Left lobe of liver (tissue), 2 donors: ENCODE measurements around the gene TMEM164. TPM values are rescaled to one million over a fixed set of nuclear protein-coding genes. Genes with fewer than 3 reads are reported as not detected.

Experiments
- ATAC-seq: fragments of 200-7000 bp; cut with Tn5 transposase; one replicate; pipeline ENCODE4 v1.9.1; 2020; ENCODE audit warnings: mild to moderate bottlenecking, moderate library complexity
- DNase-seq: peaks from one replicate; pipeline ENCODE4 v3.0.0-alpha.2; 2020; ENCODE audit warnings: low spot score
- total RNA-seq: library from RNA; stranded (reverse); gene quantifications from one replicate; pipeline ENCODE4 v1.2.1, GENCODE V29; 2021
- donor health status: DM: no; HTN: no; CAD: no; lungs with moderate emphysema.
- donor health status: DM: no; HTN: yes; CAD: no.

The TMEM164 gene
- total RNA-seq, 1 donor from 2014 or later = 1.8 TPM

GRCh38 chrX:110003167-110004156, 548 bp downstream of the TMEM164 start:
- ATAC-seq = no peak

GRCh38 chrX:110004215-110004614, 1.3 kb downstream of the TMEM164 start:
- peak; percentile 50 for DNase-seq
- peak; percentile 51 for ATAC-seq

More at GRCh38 chrX:110003167-110004156, 548 bp downstream of the TMEM164 start:
- peak; percentile 45 for DNase-seq

DNA sequence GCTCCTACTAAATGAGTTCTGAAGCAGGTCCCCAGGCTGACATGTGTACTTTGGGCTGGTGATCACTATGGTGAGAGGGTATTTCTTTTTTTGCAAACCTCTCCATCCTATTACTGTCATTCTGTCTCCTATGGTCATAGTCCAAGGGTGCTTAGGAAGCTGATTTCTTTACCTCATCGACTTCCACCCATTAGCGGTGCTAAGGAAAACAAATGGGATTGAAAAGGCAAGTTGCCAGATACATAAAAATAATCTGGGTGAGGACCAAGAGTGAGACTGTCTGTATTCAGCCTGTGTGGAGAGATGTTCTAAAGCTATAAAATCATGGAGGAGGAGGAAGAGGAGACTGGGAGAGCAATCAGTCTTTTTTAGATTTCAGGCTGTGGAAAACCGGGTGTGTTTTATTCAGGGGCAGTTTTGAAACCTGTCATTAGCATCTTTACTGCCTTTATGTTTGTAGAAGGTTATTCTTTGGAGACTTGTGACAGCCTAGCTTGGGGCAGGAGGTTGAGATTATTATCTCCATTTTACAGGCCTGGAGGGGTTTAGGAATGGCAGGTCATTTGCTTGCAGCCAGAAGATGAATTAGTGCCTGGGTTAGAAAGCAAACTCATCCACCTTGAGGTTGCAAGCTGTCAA, 1.9 kb downstream of the TMEM164 start:
- no peak for ATAC-seq
- DNase-seq = no peak

DNA sequence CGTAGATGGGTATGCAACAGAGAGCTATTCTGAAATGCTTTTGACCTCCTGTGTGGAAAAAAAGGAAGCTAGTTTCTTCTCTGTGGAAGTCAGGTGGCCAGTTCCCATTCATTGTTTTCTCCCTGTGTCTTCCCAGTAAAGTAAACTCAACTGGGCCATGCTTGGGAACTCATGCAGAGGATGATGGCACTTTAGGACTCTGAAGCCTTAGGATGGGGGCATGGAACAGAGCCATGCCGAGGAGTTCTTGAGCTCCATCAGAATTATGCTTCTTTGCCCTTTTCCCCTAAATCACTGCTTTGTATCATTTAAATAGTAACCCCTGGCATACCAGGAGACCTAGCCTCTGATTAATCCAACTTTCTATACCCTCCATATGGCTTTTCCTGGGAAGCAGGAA, 3.2 kb downstream of the TMEM164 start:
- no peak for DNase-seq
- ATAC-seq = no peak

DNA sequence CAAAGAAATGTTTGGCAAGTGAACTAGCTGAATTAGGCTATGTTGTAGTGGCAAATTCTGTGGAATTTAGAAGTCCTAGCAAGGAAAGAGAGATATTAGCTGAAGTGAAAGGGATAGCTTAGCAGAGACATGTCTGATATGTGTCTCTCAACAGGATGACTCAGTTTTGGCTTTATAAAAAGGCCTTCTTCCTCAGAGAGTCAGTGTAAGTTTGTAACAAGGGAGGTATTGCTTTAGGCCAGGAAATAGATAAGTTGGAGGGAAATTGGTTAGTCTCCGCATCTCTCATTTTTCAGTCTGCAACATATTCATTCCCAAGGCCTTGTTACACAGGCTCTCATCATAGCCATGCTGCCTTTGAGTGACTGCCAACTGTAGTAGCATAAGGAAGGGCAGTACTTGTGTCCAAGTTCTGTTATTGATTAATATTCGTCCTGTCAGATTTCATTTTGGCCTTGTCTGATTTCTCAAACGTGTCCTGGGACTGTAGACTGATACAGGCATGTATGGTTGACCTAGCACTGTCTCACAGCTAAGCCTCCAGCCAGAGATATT, 4.0 kb downstream of the TMEM164 start:
- no peak for ATAC-seq
- DNase-seq = no peak

- ATAC-seq (no peak), DNase-seq (no peak)
Observed at GRCh38 chrX:110008011-110008635, 5.2 kb downstream of the TMEM164 start.

DNA sequence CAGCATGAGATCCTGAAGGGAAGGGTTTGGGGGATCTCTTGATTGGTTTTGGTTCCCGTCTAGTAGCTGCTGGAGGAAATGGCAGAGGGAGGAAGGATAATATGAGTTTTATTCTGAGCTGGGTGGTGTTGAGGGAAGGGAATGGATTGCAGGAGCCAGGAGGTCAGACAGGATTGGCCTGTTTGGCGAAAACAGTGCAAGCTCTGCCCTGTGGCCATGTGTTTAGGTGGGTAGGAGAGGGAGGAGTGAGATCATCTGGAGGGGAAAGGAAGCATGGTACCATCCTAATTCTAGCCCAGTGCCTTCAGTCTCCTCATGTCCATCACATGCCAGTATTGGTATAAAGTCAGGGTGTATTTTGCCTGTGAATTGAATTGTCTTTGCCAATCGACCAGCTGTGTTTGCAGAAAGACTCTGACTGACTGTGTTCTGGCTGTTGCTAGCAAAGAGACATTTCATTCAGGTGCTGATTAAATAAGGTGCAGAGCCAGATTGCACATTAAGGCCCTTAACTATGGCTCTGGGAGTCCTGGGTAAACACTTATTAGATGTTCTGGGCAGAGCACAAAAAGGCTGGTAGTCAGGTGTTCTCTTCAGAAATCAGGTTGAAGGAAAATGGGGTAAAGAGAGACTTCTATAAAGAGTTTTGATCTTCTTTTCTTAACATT, 10.0 kb downstream of the TMEM164 start:
- DNase-seq (no peak), ATAC-seq (no peak)

GRCh38 chrX:110013968-110014367, 11.1 kb downstream of the TMEM164 start:
- ATAC-seq (no peak), DNase-seq (no peak)

- ATAC-seq (no peak), DNase-seq (no peak)
Observed at GRCh38 chrX:110015032-110015431, 12.1 kb downstream of the TMEM164 start.

GRCh38 chrX:110015915-110016314, 13.0 kb downstream of the TMEM164 start:
- ATAC-seq (no peak), DNase-seq (no peak)

DNA sequence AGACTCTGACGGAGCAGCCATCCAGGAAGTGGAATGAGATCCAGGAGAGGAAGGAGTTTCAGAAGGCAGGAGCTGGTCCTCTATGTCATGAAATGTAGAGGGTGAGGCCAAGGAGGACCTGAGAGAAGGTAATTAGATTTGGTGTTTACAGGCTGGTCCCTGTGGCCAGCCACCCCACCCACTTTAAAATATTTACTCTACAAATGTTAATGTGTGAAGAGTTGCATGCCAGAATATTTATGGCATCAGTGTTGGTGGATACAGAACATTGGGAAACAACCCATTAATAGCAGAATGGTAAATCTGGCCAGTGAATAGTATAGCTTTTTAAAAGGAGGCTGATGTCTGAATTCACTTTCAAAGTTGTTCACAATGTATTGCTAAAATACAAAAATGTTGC, 17.6 kb downstream of the TMEM164 start:
- no peak for ATAC-seq

GRCh38 chrX:110021258-110022022, 18.5 kb downstream of the TMEM164 start:
- no peak for DNase-seq
- ATAC-seq = no peak

More for the DNA sequence above, 17.6 kb downstream of the TMEM164 start:
- DNase-seq = no peak

DNA sequence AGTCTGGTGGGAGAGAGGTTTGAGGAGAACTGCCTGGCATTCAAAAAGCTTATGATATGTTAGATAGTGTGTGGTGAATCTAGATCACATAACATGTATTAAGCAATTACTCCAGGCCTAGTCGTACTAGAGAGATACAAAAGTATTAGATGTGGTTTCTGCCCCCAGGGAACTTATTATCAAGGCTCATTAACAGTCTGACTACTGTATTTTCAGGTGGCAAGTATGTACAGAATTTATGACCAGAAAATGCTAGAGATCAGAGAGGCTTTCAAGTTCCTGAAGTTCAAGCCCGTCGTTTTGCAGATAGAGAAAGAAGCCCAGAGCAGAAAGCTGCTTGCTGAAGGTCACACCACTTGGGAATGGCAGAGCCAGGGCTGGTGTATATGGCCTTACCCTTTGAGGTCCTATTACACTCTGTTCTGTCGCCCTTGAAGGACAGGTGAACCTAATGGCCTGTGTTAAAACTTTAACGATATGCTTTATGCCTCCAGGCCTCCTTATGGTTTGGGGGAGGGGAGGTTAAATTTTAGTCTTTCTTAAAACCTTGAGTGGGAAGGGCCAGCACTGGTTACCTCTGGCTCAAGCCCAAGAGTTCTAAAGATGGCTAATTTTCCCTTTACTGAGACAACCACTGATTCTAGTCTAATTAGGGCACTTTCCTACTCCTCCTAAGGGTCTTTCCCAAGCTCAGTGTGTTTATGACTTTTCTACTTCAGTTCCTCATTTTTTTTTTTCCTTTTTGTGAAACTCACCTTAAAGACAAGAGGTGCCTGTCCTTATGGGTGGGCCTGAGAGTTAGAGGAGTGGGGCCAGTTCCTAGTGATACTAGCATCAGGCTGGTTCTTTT, 19.9 kb downstream of the TMEM164 start:
- DNase-seq = no peak
- ATAC-seq = no peak

GRCh38 chrX:110025395-110025794, 22.5 kb downstream of the TMEM164 start:
- no peak for DNase-seq
- no peak for ATAC-seq

- ATAC-seq = no peak
Observed at GRCh38 chrX:110026099-110026844, 23.4 kb downstream of the TMEM164 start.

GRCh38 chrX:110032534-110033147, 29.7 kb downstream of the TMEM164 start:
- DNase-seq (no peak), ATAC-seq (no peak)

More at GRCh38 chrX:110026099-110026844, 23.4 kb downstream of the TMEM164 start:
- no peak for DNase-seq

- DNase-seq (no peak), ATAC-seq (no peak)
Observed at GRCh38 chrX:110034036-110034435, 31.1 kb downstream of the TMEM164 start.
